CD8-positive, alpha-beta memory T cell (primary cell): Measurements from ENCODE around the gene CDADC1. TPM values are rescaled to one million over a fixed set of nuclear protein-coding genes. Genes with fewer than 3 reads are reported as not detected.
"Not testable (repeated sequence)": the region's sequence is repeated elsewhere in the genome, so short reads cannot be mapped to it uniquely, and the experiment has no call there.

Experiments used
- CTCF ChIA-PET: fragments of 350-600 bp; sonication (Branson Sonifier 250); formaldehyde crosslinking; loops from one replicate; lab custom pipeline; 2021; ENCODE audit warnings: antibody characterized with exemption; lab: Charles Lee
- POLR2A ChIA-PET: fragments of 350-600 bp; sonication (Branson Sonifier 250); formaldehyde crosslinking; loops from one replicate; lab custom pipeline; 2021; ENCODE audit warnings: antibody characterized with exemption; lab: Charles Lee
- DNase-seq, 5 donors: peaks; one replicate each; pipeline versions ENCODE4 v3.0.0 to v3.0.0-alpha.2; 2020 to 2022; ENCODE audit warnings: mixed read lengths in 1 of 5
- H3K27ac ChIP-seq: one replicate; pipeline ENCODE4 v1.7.0; 2013; ENCODE audit warnings: low read depth, mild to moderate bottlenecking, low read length, moderate library complexity
- H3K27me3 ChIP-seq: 2 replicates; pipeline ENCODE4 v1.7.0; 2013; ENCODE audit warnings: low read length, mild to moderate bottlenecking; ENCODE audit not compliant: insufficient read depth, poor library complexity, severe bottlenecking
- H3K36me3 ChIP-seq: 2 replicates; pipeline ENCODE4 v1.7.0; 2013; ENCODE audit warnings: mild to moderate bottlenecking, low read length, moderate library complexity; ENCODE audit not compliant: insufficient read depth
- H3K4me1 ChIP-seq: 2 replicates; pipeline ENCODE4 v1.7.0; 2013; ENCODE audit warnings: mild to moderate bottlenecking, low read length, moderate library complexity; ENCODE audit not compliant: insufficient read depth
- H3K4me3 ChIP-seq: 2 replicates; pipeline ENCODE4 v1.7.0; 2013; ENCODE audit warnings: mild to moderate bottlenecking, low read length
- H3K9me3 ChIP-seq: 2 replicates; pipeline ENCODE4 v1.7.0; 2013; ENCODE audit warnings: mild to moderate bottlenecking, low read length
- H3K27ac Mint-ChIP-seq, 8 donors: one replicate each; pipeline ENCODE4 v1.8.0; 2020 to 2021; ENCODE audit warnings: mixed read lengths in 8 of 8, mild to moderate bottlenecking in 6 of 8, inconsistent platforms in 3 of 8, moderate library complexity in 3 of 8
- H3K27me3 Mint-ChIP-seq, 2 donors: one replicate each; pipeline ENCODE4 v1.8.0; 2020 to 2021; ENCODE audit warnings: mixed read lengths in 2 of 2, mild to moderate bottlenecking in 1 of 2, moderate library complexity in 1 of 2
- H3K36me3 Mint-ChIP-seq, 3 donors: one replicate each; pipeline ENCODE4 v1.8.0; 2020 to 2021; ENCODE audit warnings: mixed read lengths in 3 of 3, inconsistent platforms in 1 of 3, mild to moderate bottlenecking in 1 of 3
- H3K4me1 Mint-ChIP-seq, 3 donors: one replicate each; pipeline ENCODE4 v1.8.0; 2020 to 2021; ENCODE audit warnings: mixed read lengths in 3 of 3, inconsistent platforms in 1 of 3, mild to moderate bottlenecking in 1 of 3
- H3K4me3 Mint-ChIP-seq, 7 donors: one replicate each; pipeline ENCODE4 v1.8.0; 2020 to 2021; ENCODE audit warnings: mixed read lengths in 7 of 7, mild to moderate bottlenecking in 6 of 7, moderate library complexity in 4 of 7, inconsistent platforms in 2 of 7
- H3K9me3 Mint-ChIP-seq, 5 donors: one replicate each; pipeline ENCODE4 v1.8.0; 2020 to 2022; ENCODE audit warnings: mixed read lengths in 5 of 5, mild to moderate bottlenecking in 3 of 5, moderate library complexity in 2 of 5, inconsistent platforms in 1 of 5
- polyA plus RNA-seq: library from polyadenylated mRNA; unstranded; fragments of 300-500 nt; fragmentation: Illumina TruSeq; gene quantifications from one replicate; pipeline ENCODE4 v1.2.3, GENCODE V29; 2021
- total RNA-seq, 2 experiments: library from RNA; stranded (reverse); gene quantifications; one replicate each; pipeline ENCODE4 v1.2.3, GENCODE V29; 2021

CDADC1 gene
- total and polyA plus RNA-seq, 3 experiments from 2014 or later, result 9.8 to 12.0 (median 10.8) TPM

- Mint-ChIP-seq H3K4me3 (no peak overlapping the region), H3K4me1 (no peaks in the 10 kb centered on the region), H3K36me3 (peaks cover 10 to 49% (median 21%) of the 10 kb centered on the region in 3 donors), H3K27me3 (no peaks in the 10 kb centered on the region), H3K27ac (peak overlapping the region in 1 of 8 donors; percentile 46), H3K9me3 (no peaks in the 10 kb centered on the region)
- Histone ChIP-seq H3K27ac (no peak overlapping the region), H3K36me3 (peaks cover 12% of the 10 kb centered on the region), H3K4me3 (no peak overlapping the region), H3K9me3 (no peaks in the 10 kb centered on the region), H3K4me1 (no peaks in the 10 kb centered on the region), H3K27me3 (no peaks in the 10 kb centered on the region)
- ChIA-PET POLR2A (interaction anchor here (1.1 kb wide), 1 partner anchor 32 kb away, joined by 3 read pairs; the partner anchor contains the start of gene CDADC1), CTCF (interaction anchor here (1.1 to 3.3 kb wide), 9 partner anchors 8 to 306 kb away, joined by 3 to 18 read pairs (median 4); partner anchors contain the start of genes CDADC1 and RCBTB1)
- no peak for DNase-seq
Observed at GRCh38 chr13:49279885-49280284, 32.2 kb downstream of the CDADC1 start.

DNA sequence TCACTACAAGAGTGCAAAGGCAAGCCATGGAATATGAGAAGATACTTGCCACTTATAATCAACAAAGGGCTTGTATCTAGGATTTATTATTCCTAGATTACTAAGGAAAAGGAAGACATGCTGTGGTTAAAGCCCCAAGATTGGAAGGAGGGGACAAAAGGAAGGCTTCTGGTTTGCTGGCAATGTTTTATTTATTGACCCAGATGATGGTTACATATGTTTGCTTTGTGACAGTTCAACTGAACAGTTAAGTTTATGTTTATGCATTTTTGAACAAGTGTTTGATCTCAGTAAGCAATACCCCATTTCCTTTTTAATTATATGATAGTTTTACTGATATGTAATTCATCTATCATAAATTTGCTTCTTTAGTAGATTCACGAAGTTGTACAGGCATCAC is 40.3 kb downstream of the CDADC1 start:
- H3K4me3 ChIP-seq, result no peak overlapping the region
- Mint-ChIP-seq H3K27ac (no peak overlapping the region), H3K4me1 (peaks cover 5 to 8% (median 6%) of the 10 kb centered on the region in 3 donors), H3K27me3 (peaks cover 0 to 3% of the 10 kb centered on the region in 2 donors), H3K4me3 (no peak overlapping the region), H3K9me3 (no peaks in the 10 kb centered on the region), H3K36me3 (peaks cover 6 to 51% (median 29%) of the 10 kb centered on the region in 3 donors)
- CTCF ChIA-PET, result no interaction called here
- no peaks in the 10 kb centered on the region for H3K4me1 ChIP-seq
- no peak for DNase-seq
- peaks cover 4% of the 10 kb centered on the region for H3K36me3 ChIP-seq
- no peaks in the 10 kb centered on the region for H3K27me3 ChIP-seq
- POLR2A ChIA-PET, result no interaction called here
- H3K9me3 ChIP-seq, result no peaks in the 10 kb centered on the region
- no peak overlapping the region for H3K27ac ChIP-seq

- Histone ChIP-seq H3K36me3 (peaks cover 4% of the 10 kb centered on the region), H3K4me3 (no peak overlapping the region), H3K9me3 (no peaks in the 10 kb centered on the region), H3K4me1 (no peaks in the 10 kb centered on the region), H3K27me3 (no peaks in the 10 kb centered on the region), H3K27ac (no peak overlapping the region)
- no peak for DNase-seq
- peaks cover 5 to 8% (median 6%) of the 10 kb centered on the region in 3 donors for H3K4me1 Mint-ChIP-seq
- peaks cover 0 to 3% of the 10 kb centered on the region in 2 donors for H3K27me3 Mint-ChIP-seq
- H3K4me3 Mint-ChIP-seq, result no peak overlapping the region
- no peaks in the 10 kb centered on the region for H3K9me3 Mint-ChIP-seq
- POLR2A ChIA-PET, result no interaction called here
- CTCF ChIA-PET, result interaction anchor here (0.6 to 0.9 kb wide), 2 partner anchors 207 to 561 kb away, joined by 3 read pairs; partner anchors contain the start of gene PHF11
- peak overlapping the region in 1 of 8 donors; percentile 25 for H3K27ac Mint-ChIP-seq
- H3K36me3 Mint-ChIP-seq, result peaks cover 2 to 51% (median 30%) of the 10 kb centered on the region in 3 donors
Observed at GRCh38 chr13:49288458-49288857, 40.7 kb downstream of the CDADC1 start.

GRCh38 chr13:49292742-49293486 is 45.2 kb downstream of the CDADC1 start:
- Histone ChIP-seq H3K4me1 (no peaks in the 10 kb centered on the region), H3K27me3 (no peaks in the 10 kb centered on the region), H3K36me3 (no peaks in the 10 kb centered on the region), H3K9me3 (no peaks in the 10 kb centered on the region), H3K27ac (no peak overlapping the region), H3K4me3 (no peak overlapping the region)
- Mint-ChIP-seq H3K4me1 (peaks cover 5 to 8% (median 6%) of the 10 kb centered on the region in 3 donors), H3K4me3 (no peak overlapping the region), H3K27ac (peak overlapping the region in 6 of 8 donors; percentile 15 to 76 (median 62)), H3K36me3 (peaks cover 3 to 39% (median 27%) of the 10 kb centered on the region in 3 donors), H3K9me3 (no peaks in the 10 kb centered on the region), H3K27me3 (peaks cover 0 to 3% of the 10 kb centered on the region in 2 donors)
- POLR2A ChIA-PET, result no interaction called here
- no peak for DNase-seq
- CTCF ChIA-PET, result interaction anchor here (1.5 kb wide), 1 partner anchor 14 kb away, joined by 3 read pairs; no protein-coding TSS in a partner anchor

GRCh38 chr13:49294723-49295122 is 47.0 kb downstream of the CDADC1 start:
- H3K4me1 ChIP-seq, H3K4me1 Mint-ChIP-seq, H3K27ac ChIP-seq, H3K27me3 Mint-ChIP-seq, DNase-seq, H3K27ac Mint-ChIP-seq, H3K36me3 ChIP-seq, H3K9me3 Mint-ChIP-seq, H3K27me3 ChIP-seq, H3K4me3 ChIP-seq, H3K9me3 ChIP-seq, H3K4me3 Mint-ChIP-seq: not testable (repeated sequence)
- H3K36me3 Mint-ChIP-seq, result peaks cover 3 to 31% (median 21%) of the 10 kb centered on the region in 3 donors
- CTCF ChIA-PET, result interaction anchor here (0.8 to 2.9 kb wide), 6 partner anchors 10 to 314 kb away, joined by 3 to 18 read pairs (median 4); no protein-coding TSS in a partner anchor
- POLR2A ChIA-PET, result interaction anchor here (0.6 kb wide), 1 partner anchor 1810 kb away, joined by 4 read pairs; no protein-coding TSS in a partner anchor

DNA sequence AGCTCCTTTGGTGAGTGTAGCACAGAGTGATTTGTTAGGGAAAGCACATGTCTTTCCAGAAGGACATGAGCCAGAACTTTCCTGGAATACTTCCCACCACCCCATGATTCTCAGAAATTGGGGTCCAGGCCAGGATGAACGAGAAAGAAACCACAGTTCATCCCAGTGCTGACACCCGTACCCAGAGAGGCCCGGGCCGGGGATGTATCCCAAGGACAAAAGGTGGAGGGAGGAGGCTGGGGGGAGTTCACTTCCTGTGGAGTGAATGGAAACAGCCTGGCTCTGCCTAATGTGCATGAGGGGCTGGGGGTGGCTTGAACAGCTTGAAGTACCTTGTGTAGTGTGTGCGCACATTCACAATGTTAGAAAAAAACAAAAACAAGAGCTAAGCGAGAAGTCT is 47.5 kb downstream of the CDADC1 start:
- POLR2A ChIA-PET, result no interaction called here
- Histone ChIP-seq H3K36me3 (no peaks in the 10 kb centered on the region), H3K27me3 (no peaks in the 10 kb centered on the region), H3K27ac (no peak overlapping the region), H3K4me1 (no peaks in the 10 kb centered on the region), H3K9me3 (no peaks in the 10 kb centered on the region), H3K4me3 (no peak overlapping the region)
- peak overlapping the region in 2 of 8 donors; percentile 5 to 58 for H3K27ac Mint-ChIP-seq
- H3K27me3 Mint-ChIP-seq, result no peaks in the 10 kb centered on the region
- H3K4me1 Mint-ChIP-seq, result peaks cover 5 to 8% (median 6%) of the 10 kb centered on the region in 3 donors
- DNase-seq, result no peak
- H3K36me3 Mint-ChIP-seq, result peaks cover 3 to 28% (median 20%) of the 10 kb centered on the region in 3 donors
- no peaks in the 10 kb centered on the region for H3K9me3 Mint-ChIP-seq
- CTCF ChIA-PET, result interaction anchor here (0.8 to 2.9 kb wide), 5 partner anchors 10 to 314 kb away, joined by 3 to 18 read pairs (median 4); no protein-coding TSS in a partner anchor
- H3K4me3 Mint-ChIP-seq, result no peak overlapping the region

GRCh38 chr13:49296659-49297058 is 48.9 kb downstream of the CDADC1 start:
- Mint-ChIP-seq H3K4me1 (peaks cover 10 to 13% (median 11%) of the 10 kb centered on the region in 3 donors), H3K9me3 (no peaks in the 10 kb centered on the region), H3K36me3 (peaks cover 3 to 23% (median 11%) of the 10 kb centered on the region in 3 donors), H3K27me3 (no peaks in the 10 kb centered on the region), H3K4me3 (no peak overlapping the region), H3K27ac (no peak overlapping the region)
- H3K4me1 ChIP-seq, result peaks cover 4% of the 10 kb centered on the region
- POLR2A ChIA-PET, result no interaction called here
- no peaks in the 10 kb centered on the region for H3K27me3 ChIP-seq
- H3K36me3 ChIP-seq, result no peaks in the 10 kb centered on the region
- CTCF ChIA-PET, result interaction anchor here (1.1 to 2.9 kb wide), 2 partner anchors 26 to 311 kb away, joined by 4 to 18 read pairs; no protein-coding TSS in a partner anchor
- no peak overlapping the region for H3K27ac ChIP-seq
- H3K4me3 ChIP-seq, result no peak overlapping the region
- no peak for DNase-seq
- H3K9me3 ChIP-seq, result no peaks in the 10 kb centered on the region

- H3K27me3 Mint-ChIP-seq, result no peaks in the 10 kb centered on the region
- no peaks in the 10 kb centered on the region for H3K9me3 Mint-ChIP-seq
- peak overlapping the region in 1 of 8 donors; percentile 26 for H3K27ac Mint-ChIP-seq
- Histone ChIP-seq H3K4me1 (peaks cover 6% of the 10 kb centered on the region), H3K9me3 (no peaks in the 10 kb centered on the region), H3K27ac (no peak overlapping the region), H3K36me3 (no peaks in the 10 kb centered on the region), H3K4me3 (no peak overlapping the region), H3K27me3 (no peaks in the 10 kb centered on the region)
- peaks cover 8 to 17% (median 11%) of the 10 kb centered on the region in 3 donors for H3K4me1 Mint-ChIP-seq
- POLR2A ChIA-PET, result no interaction called here
- CTCF ChIA-PET, result interaction anchor here (1.1 kb wide), 1 partner anchor 25 kb away, joined by 4 read pairs; no protein-coding TSS in a partner anchor
- H3K4me3 Mint-ChIP-seq, result no peak overlapping the region
- H3K36me3 Mint-ChIP-seq, result peaks cover 3 to 18% (median 11%) of the 10 kb centered on the region in 3 donors
- DNase-seq, result no peak
Observed at GRCh38 chr13:49297338-49297737, 49.6 kb downstream of the CDADC1 start.
